GM12801 (cell line): ENCODE results near the gene ASPN.

Source experiments
- TF ChIP-seq, protein P1 (sequence below): IDR thresholded peaks from one replicate; pipeline ENCODE4 v1.5.1; 2011; ENCODE audit warnings: control low read depth; ENCODE audit not compliant: insufficient read length; ENCODE audit errors: extremely low read depth

ASPN gene

DNA sequence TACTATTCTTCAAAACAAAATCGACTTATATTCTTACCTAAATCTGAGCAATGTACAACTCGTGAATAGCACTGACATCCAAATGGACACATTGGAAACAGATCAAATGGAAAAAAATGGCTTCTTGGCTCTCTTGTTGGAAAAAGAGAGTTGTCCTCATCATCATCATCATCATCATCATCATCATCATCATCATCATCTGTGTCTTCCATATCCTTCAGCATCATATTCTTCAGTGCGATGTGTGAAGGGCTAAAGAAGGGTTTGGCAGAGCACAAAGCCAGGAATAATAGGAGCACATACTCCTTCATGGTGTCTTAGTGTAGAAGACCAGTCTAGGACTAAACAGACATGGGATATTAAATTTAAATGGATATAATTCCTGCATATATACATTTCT is 7.7 kb downstream of the ASPN start:
- TF ChIP-seq, protein P1, sequence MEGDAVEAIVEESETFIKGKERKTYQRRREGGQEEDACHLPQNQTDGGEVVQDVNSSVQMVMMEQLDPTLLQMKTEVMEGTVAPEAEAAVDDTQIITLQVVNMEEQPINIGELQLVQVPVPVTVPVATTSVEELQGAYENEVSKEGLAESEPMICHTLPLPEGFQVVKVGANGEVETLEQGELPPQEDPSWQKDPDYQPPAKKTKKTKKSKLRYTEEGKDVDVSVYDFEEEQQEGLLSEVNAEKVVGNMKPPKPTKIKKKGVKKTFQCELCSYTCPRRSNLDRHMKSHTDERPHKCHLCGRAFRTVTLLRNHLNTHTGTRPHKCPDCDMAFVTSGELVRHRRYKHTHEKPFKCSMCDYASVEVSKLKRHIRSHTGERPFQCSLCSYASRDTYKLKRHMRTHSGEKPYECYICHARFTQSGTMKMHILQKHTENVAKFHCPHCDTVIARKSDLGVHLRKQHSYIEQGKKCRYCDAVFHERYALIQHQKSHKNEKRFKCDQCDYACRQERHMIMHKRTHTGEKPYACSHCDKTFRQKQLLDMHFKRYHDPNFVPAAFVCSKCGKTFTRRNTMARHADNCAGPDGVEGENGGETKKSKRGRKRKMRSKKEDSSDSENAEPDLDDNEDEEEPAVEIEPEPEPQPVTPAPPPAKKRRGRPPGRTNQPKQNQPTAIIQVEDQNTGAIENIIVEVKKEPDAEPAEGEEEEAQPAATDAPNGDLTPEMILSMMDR: no peak

DNA sequence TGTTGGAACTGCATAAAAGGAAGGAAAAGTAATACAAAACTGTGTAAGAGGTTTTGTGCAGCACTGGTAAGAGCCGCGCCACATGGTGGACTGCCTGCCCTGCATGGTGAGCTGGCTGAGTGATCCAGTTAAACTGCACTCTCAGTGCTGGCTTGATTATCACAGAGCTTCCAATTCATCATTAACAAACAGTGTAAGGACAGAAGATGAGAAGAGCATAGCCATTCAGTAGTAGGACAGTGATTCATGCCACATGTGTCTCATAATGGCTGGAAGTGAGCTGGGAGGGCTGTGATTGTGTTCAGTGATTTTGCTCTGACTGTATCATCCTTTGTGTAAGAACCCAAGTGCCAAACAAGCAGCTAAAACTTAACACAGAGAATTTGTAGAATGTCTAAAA is 14.1 kb downstream of the ASPN start:
- TF ChIP-seq, protein P1: no peak

DNA sequence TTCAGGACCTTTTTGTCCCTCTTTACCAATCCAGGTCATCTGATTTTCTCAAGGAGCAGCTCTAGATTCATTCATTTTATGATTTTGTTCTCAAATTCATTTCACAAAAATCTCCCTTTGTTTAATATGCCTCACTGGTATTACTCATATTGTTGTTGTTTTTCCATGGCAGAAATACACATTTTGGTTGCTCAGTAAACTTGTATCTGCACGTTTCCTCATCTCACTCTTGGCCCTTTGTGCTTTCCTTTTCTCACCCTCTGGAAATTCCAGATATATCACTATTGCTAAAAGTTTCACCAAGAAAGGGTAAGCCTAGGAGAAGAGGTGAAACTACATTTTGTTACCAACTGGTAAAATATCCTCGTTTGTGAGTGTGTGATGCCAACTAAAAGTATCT is 14.8 kb downstream of the ASPN start:
- TF ChIP-seq, protein P1: no peak

DNA sequence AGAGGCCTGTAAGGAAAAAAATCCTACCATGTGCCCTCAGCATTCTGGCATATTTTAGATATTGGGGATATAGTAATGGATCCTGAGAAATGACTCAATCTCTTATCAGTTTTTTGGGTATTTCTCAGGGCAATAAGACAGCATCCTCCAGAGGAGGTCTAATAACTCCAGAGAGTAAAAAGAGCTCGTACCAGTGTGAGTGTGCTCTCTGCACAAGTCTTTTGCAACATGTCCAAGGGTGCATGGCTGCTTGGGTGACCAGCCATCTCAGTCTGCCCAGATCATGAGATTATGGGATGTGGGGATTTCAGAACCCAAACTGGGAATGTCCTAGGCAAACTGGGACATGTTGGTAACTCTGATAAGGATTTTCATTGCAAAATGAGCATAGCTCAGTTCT is 15.3 kb downstream of the ASPN start:
- TF ChIP-seq, protein P1: no peak

DNA sequence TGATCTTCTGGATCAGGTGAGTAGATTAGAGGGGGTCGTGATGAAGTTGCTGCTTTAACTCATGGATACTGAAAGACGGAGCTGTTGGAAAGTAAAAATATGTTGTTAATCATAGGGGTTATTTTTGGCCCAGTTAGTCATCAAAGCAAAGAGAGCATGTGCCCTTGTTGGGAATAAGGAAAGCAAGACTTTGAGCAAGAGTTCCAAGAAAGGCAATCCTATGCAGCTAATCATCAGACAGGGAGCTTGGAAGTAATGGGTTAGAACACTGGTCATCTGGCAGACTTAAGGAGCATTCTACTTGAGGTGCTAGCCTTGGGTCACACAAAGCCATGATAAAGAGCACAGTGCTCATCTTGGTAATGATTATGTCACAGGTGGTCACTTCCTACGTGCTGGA is 18.3 kb downstream of the ASPN start:
- TF ChIP-seq, protein P1: no peak

DNA sequence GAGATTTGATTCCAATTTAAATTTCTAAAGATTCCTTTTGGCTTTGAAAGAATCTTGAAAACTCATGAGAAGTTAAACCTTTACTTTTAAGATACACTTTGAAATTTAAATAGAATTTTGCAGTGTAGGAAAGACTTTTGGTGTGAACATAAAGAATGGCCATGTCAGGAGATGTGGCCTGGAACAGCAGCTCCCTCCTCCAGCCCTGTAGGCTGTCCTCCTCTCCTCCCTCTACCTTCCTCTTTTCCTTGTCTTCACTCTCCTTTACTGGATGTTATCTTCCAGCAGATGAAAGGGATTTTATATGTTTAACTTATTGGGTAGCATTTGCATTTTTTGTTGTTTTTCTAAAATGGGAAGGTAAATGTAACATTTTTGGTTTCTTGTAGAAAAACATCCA is 18.9 kb downstream of the ASPN start:
- TF ChIP-seq, protein P1: no peak

DNA sequence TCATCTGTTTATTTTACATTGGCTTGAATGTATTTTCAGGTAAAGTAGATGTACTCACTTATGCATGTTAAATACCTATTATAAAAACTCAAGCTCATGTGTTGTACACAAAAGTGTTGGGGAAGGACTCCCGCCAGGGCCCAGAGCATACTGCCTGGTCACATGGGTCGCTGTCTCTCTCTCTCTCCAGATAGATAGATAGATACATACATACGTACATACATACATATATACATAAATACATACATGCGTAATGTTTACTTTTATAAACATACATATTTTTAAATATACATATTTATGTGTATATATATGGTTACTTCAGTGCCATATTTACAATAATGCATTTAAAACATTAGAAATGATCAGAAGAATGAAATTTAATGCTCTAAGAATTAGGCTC is 24.7 kb downstream of the ASPN start:
- TF ChIP-seq, protein P1: no peak

DNA sequence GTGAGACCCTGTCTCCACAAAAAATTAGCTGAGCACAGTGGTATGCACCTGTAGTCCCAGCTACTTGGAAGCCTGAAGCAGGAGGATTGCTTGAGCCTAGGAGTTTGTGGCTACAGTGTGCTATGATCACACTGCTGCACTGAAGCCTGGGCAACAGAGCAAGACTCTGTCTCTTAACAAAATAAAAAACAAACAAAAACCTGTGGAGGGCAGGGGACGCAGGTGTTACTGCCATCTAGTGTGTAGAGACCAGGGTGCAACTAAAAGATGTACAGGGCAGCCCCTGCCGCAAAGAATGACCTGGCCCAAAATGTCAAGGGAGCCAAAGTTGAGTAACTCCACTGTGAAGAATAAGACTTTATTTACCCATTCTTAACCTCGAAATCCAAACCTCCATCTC is 27.1 kb downstream of the ASPN start:
- TF ChIP-seq, protein P1: no peak
